GM23338 (cell line): ENCODE data around the gene DNMT1. TPM values are rescaled to one million over a fixed set of nuclear protein-coding genes. Genes with fewer than 3 reads are reported as not detected.

Experiments
- ATAC-seq: fragments of 200-7000 bp; cut with Tn5 transposase; 3 replicates; pipeline ENCODE4 v1.9.1; 2020
- DNase-seq: peaks from one replicate; pipeline ENCODE4 v3.0.0-alpha.2; 2015; ENCODE audit warnings: low spot score
- H2AFZ ChIP-seq: fragments of 200-600 bp; sonication (generic); 2 replicates; pipeline ENCODE4 v1.8.0; 2016; ENCODE audit warnings: antibody characterized with exemption, mild to moderate bottlenecking, moderate library complexity
- H3F3A ChIP-seq: fragments of 200-600 bp; sonication (generic); replicated peaks from 2 replicates; pipeline ENCODE4 v1.8.0; 2017; ENCODE audit warnings: antibody characterized with exemption, mixed run types, low read depth
- H3K27ac ChIP-seq: fragments of 200-600 bp; sonication (generic); 2 replicates; pipeline ENCODE4 v1.6.1; 2016; ENCODE audit warnings: low read depth
- H3K27me3 ChIP-seq: fragments of 200-600 bp; sonication (generic); 2 replicates; pipeline ENCODE4 v1.8.0; 2016; ENCODE audit warnings: mild to moderate bottlenecking, mixed run types, moderate library complexity; ENCODE audit not compliant: insufficient read depth
- H3K36me3 ChIP-seq: fragments of 200-600 bp; sonication (generic); 2 replicates; pipeline ENCODE4 v1.8.0; 2016; ENCODE audit warnings: mild to moderate bottlenecking; ENCODE audit not compliant: insufficient read depth
- H3K4me1 ChIP-seq: fragments of 200-600 bp; sonication (generic); 2 replicates; pipeline ENCODE4 v1.8.0; 2016; ENCODE audit warnings: mild to moderate bottlenecking, moderate library complexity; ENCODE audit not compliant: insufficient read depth
- H3K4me2 ChIP-seq: fragments of 200-600 bp; sonication (generic); 2 replicates; pipeline ENCODE4 v1.7.1; 2017; ENCODE audit warnings: mixed run types
- H3K4me3 ChIP-seq: fragments of 200-600 bp; sonication (generic); 2 replicates; pipeline ENCODE4 v1.6.1; 2016; ENCODE audit warnings: mixed run types
- H3K79me2 ChIP-seq: fragments of 200-600 bp; sonication (generic); replicated peaks from 2 replicates; pipeline ENCODE4 v1.8.0; 2017; ENCODE audit warnings: mild to moderate bottlenecking; ENCODE audit not compliant: insufficient read depth
- H3K9me2 ChIP-seq: fragments of 200-600 bp; sonication (generic); 2 replicates; pipeline ENCODE4 v1.8.0; 2017; ENCODE audit not compliant: insufficient read depth
- H4K20me1 ChIP-seq: fragments of 200-600 bp; sonication (generic); replicated peaks from 2 replicates; pipeline ENCODE4 v1.8.0; 2017; ENCODE audit warnings: mild to moderate bottlenecking; ENCODE audit not compliant: insufficient read depth
- H3K27ac Mint-ChIP-seq: 2 replicates; pipeline ENCODE4 v1.8.0; 2020; ENCODE audit warnings: inconsistent platforms, mild to moderate bottlenecking, moderate library complexity, mixed read lengths
- H3K27me3 Mint-ChIP-seq: 3 replicates; pipeline ENCODE4 v1.8.0; 2022; ENCODE audit warnings: low read depth, mild to moderate bottlenecking, moderate library complexity, mixed read lengths, inconsistent platforms; ENCODE audit not compliant: insufficient read depth, poor library complexity
- H3K36me3 Mint-ChIP-seq: 3 replicates; pipeline ENCODE4 v1.8.0; 2021; ENCODE audit warnings: low read depth, mild to moderate bottlenecking, inconsistent platforms, moderate library complexity, mixed read lengths
- H3K4me1 Mint-ChIP-seq: 3 replicates; pipeline ENCODE4 v1.8.0; 2020; ENCODE audit warnings: mild to moderate bottlenecking, inconsistent platforms, mixed read lengths
- H3K4me3 Mint-ChIP-seq: 3 replicates; pipeline ENCODE4 v1.8.0; 2021; ENCODE audit warnings: moderate library complexity, mild to moderate bottlenecking, inconsistent platforms, mixed read lengths
- H3K9me3 Mint-ChIP-seq: 3 replicates; pipeline ENCODE4 v1.8.0; 2020; ENCODE audit warnings: moderate library complexity, mild to moderate bottlenecking, inconsistent platforms, mixed read lengths
- CREB1 ChIP-seq: fragments of 250-450 bp; sonication (Bioruptor Pico); IDR thresholded peaks from 2 replicates; pipeline ENCODE4 v1.5.0; 2020; ENCODE audit warnings: low read depth, mild to moderate bottlenecking, moderate library complexity
- ETS1 ChIP-seq: IDR thresholded peaks from 2 replicates; pipeline ENCODE4 v1.6.1; 2016; ENCODE audit warnings: antibody characterized with exemption
- EZH2 ChIP-seq: fragments of 200-600 bp; sonication (generic); IDR thresholded peaks from one replicate; pipeline ENCODE4 v1.8.0; 2017; ENCODE audit warnings: antibody characterized with exemption, mild to moderate bottlenecking, low read depth; ENCODE audit not compliant: unreplicated experiment
- EZH2phosphoT487 ChIP-seq: fragments of 200-600 bp; sonication (generic); IDR thresholded peaks from one replicate; pipeline ENCODE4 v1.8.1; 2018; ENCODE audit warnings: antibody characterized with exemption; ENCODE audit not compliant: unreplicated experiment
- JUNB ChIP-seq: IDR thresholded peaks from one replicate; pipeline ENCODE4 v1.6.1; 2016; ENCODE audit warnings: antibody characterized with exemption; ENCODE audit not compliant: unreplicated experiment
- REST ChIP-seq: IDR thresholded peaks from one replicate; pipeline ENCODE4 v1.6.1; 2018; ENCODE audit warnings: antibody characterized with exemption; ENCODE audit not compliant: unreplicated experiment
- STAT1 ChIP-seq: IDR thresholded peaks from one replicate; pipeline ENCODE4 v1.6.1; 2016; ENCODE audit warnings: antibody characterized with exemption; ENCODE audit not compliant: unreplicated experiment
- ZNF462 ChIP-seq: fragments of 250-450 bp; sonication (Bioruptor Pico); IDR thresholded peaks from 2 replicates; pipeline ENCODE4 v1.5.0; 2020; ENCODE audit warnings: mild to moderate bottlenecking, moderate library complexity
- polyA plus RNA-seq: library from polyadenylated mRNA; unstranded; fragments of >200 nt; fragmentation: Nextera tagmentation; extraction: Ambion mirVana; gene quantifications from 2 replicates; pipeline ENCODE4 v1.2.1, GENCODE V29; 2016
- total RNA-seq: library from RNA; depleted of rRNA; stranded (reverse); fragments of >200 nt; shearing (Covaris generic); gene quantifications from 2 replicates; pipeline ENCODE4 v1.2.3, GENCODE V29; 2014

Gene DNMT1
- total and polyA plus RNA-seq, 2 experiments from 2014 or later, result 238 to 589 TPM

- Histone ChIP-seq H4K20me1 (peaks cover 81% of the 10 kb centered on the region), H3K9me2 (no peaks in the 10 kb centered on the region), H3K79me2 (peaks cover 99% of the 10 kb centered on the region), H3K4me3 (no peak overlapping the region), H3F3A (0 out of 2 replicates have a peak, but pooled peaks cover 1% of the 10 kb centered on the region), H3K4me1 (no peaks in the 10 kb centered on the region), H3K36me3 (0 out of 2 replicates have a peak, but pooled peaks cover 4% of the 10 kb centered on the region), H2AFZ (no peak overlapping the region), H3K4me2 (no peak overlapping the region), H3K27ac (no peak overlapping the region), H3K27me3 (no peaks in the 10 kb centered on the region)
- ATAC-seq, result no peak
- TF ChIP-seq ZNF462, result no peak
- no peak for TF ChIP-seq STAT1
- no peak for TF ChIP-seq EZH2phosphoT487
- TF ChIP-seq CREB1 (CRISPR knock-in tag), result no peak
- TF ChIP-seq EZH2, result no peak
- TF ChIP-seq ETS1, result no peak
- no peak for TF ChIP-seq REST
- no peak for TF ChIP-seq JUNB
- peaks cover 33% of the 10 kb centered on the region for H3K36me3 Mint-ChIP-seq
- H3K27ac Mint-ChIP-seq, result no peak overlapping the region
- H3K4me3 Mint-ChIP-seq, result no peak overlapping the region
- DNase-seq, result no peak
- H3K9me3 Mint-ChIP-seq, result no peaks in the 10 kb centered on the region
- H3K4me1 Mint-ChIP-seq, result no peaks in the 10 kb centered on the region
- H3K27me3 Mint-ChIP-seq, result peaks cover 3% of the 10 kb centered on the region
Observed at GRCh38 chr19:10187315-10187714, 7.4 kb downstream of the DNMT1 start.
